Transverse colon (tissue), 4 donors: ENCODE data around the gene ETNK2. TPM values are rescaled to one million over a fixed set of nuclear protein-coding genes. Genes with fewer than 3 reads are reported as not detected.

Experiments used
- DNase-seq: peaks from one replicate; pipeline ENCODE4 v3.0.0-alpha.2; 2019
- H3K27ac ChIP-seq, 4 donors: fragments of 200-600 bp; sonication (generic); 2 replicates each; pipeline ENCODE4 v1.5.1; 2016 to 2018; ENCODE audit warnings: inconsistent platforms in 4 of 4
- H3K27me3 ChIP-seq: fragments of 200-600 bp; sonication (generic); 2 replicates; pipeline ENCODE4 v1.5.1; 2017; ENCODE audit warnings: inconsistent platforms
- H3K36me3 ChIP-seq, 4 donors: fragments of 200-600 bp; sonication (generic); 2 replicates each; pipeline ENCODE4 v1.5.1; 2017 to 2019; ENCODE audit warnings: inconsistent platforms in 4 of 4
- H3K4me1 ChIP-seq, 4 donors: fragments of 200-600 bp; sonication (generic); 2 replicates each; pipeline ENCODE4 v1.5.1; 2017 to 2020; ENCODE audit warnings: inconsistent platforms in 4 of 4
- H3K4me3 ChIP-seq, 4 donors: fragments of 200-600 bp; sonication (generic); 1 replicate in 1 of 4; 2 replicates in 3 of 4; pipeline versions ENCODE4 v1.5.1 to v1.6.1; 2017 to 2019; ENCODE audit warnings: inconsistent platforms in 4 of 4
- H3K9me3 ChIP-seq, 2 donors: fragments of 200-600 bp; sonication (generic); 2 replicates each; pipeline ENCODE4 v1.5.1; 2017 to 2019; ENCODE audit warnings: inconsistent platforms in 2 of 2
- CTCF ChIP-seq, 5 experiments: fragments of 200-600 bp in 3 of 5; fragments of 450-650 bp in 2 of 5; sonication (generic) in 3 of 5; IDR thresholded peaks; 1 replicate in 2 of 5; 2 replicates in 3 of 5; pipeline ENCODE4 v1.5.1; 2016 to 2017; ENCODE audit warnings: antibody characterized with exemption in 5 of 5, inconsistent platforms in 3 of 5, mild to moderate bottlenecking in 2 of 5, moderate library complexity in 1 of 5
- EP300 ChIP-seq: sonication (generic); formaldehyde crosslinking; IDR thresholded peaks from one replicate; pipeline ENCODE4 v1.6.1; 2017; ENCODE audit warnings: antibody characterized with exemption, low read depth
- POLR2A ChIP-seq: fragments of 450-650 bp; IDR thresholded peaks from one replicate; pipeline ENCODE4 v1.6.1; 2016; ENCODE audit warnings: antibody characterized with exemption, mild to moderate bottlenecking, moderate library complexity
- POLR2AphosphoS5 ChIP-seq, 3 donors: sonication (generic); formaldehyde crosslinking; IDR thresholded peaks; one replicate each; pipeline ENCODE4 v1.6.1; 2016; ENCODE audit warnings: antibody characterized with exemption in 3 of 3
- WGBS, 2 donors: methylation state at CpG; one replicate each; pipeline ENCODE4 v1.1.5; 2018; ENCODE audit warnings: low coverage in 1 of 2; 5-methylcytosine and 5-hydroxymethylcytosine counted together
- in situ Hi-C, 4 donors: fragments of 200-750 bp; cut with MboI; loops; one replicate each; pipeline versions ENCODE4 v1.15.0 to v1.15.1; 2017; ENCODE audit warnings: low sequenced_read_pairs in 3 of 4, low pct_ligation_motif_present in 1 of 4, low pct_unique_long_range_greater_than_20kb in 1 of 4
- intact Hi-C: fragments of 100-400 bp; cut with DNase I; formaldehyde crosslinking; loops from one replicate; pipeline ENCODE4 v1.15.1; 2023; ENCODE audit warnings: low total_unique reads
- total RNA-seq, 4 donors: library from RNA; depleted of rRNA; stranded (reverse); fragments of >200 nt; gene quantifications; one replicate each; pipeline ENCODE4 v1.1.0, GENCODE V29; 2016

The ETNK2 gene
- total RNA-seq, 4 donors from 2014 or later, result 1.9 to 3.7 (median 3.3) TPM; not detected in 1

GRCh38 chr1:204128464-204128963 is 23.3 kb downstream of the ETNK2 start:
- peaks cover 0 to 11% (median 0%) of the 10 kb centered on the region in 4 donors for H3K36me3 ChIP-seq
- 33 to 66% methylated on average over 1 to 4 of the region's 4 CpGs for WGBS, 2 donors
- H3K27me3 ChIP-seq, result no peaks in the 10 kb centered on the region
- intact Hi-C loops (no loop called here), in situ Hi-C loops (loop anchor here (5.0 to 10.0 kb wide), 5 partner anchors 54 to 266 kb away; partner anchors contain the start of genes SOX13 (in 2 of the 4) and SNRPE (in 1 of the 4))
- H3K9me3 ChIP-seq, result no peaks in the 10 kb centered on the region
- no peak for TF ChIP-seq POLR2A
- no peak for TF ChIP-seq CTCF (IDR thresholded peaks at IDR 0.05)
- TF ChIP-seq POLR2AphosphoS5 (IDR thresholded peaks at IDR 0.05), result no peak
- no peak for TF ChIP-seq EP300
- peak overlapping the region in 1 of 4 donors; percentile 36 for H3K4me3 ChIP-seq
- DNase-seq, result no peak
- H3K4me1 ChIP-seq, result peaks cover 11 to 32% (median 17%) of the 10 kb centered on the region in 4 donors
- peak overlapping the region in 2 of 4 donors; percentile 57 to 68 for H3K27ac ChIP-seq

GRCh38 chr1:204127597-204128242 is 24.1 kb downstream of the ETNK2 start:
- 13 to 32% methylated on average over 1 to 5 of the region's 5 CpGs for WGBS, 2 donors
- H3K27ac ChIP-seq, result peak overlapping the region in 3 of 4 donors; percentile 38 to 68 (median 39)
- peak; percentile 69 for DNase-seq
- in situ Hi-C loops (loop anchor here (5.0 to 10.0 kb wide), 5 partner anchors 53 to 265 kb away; partner anchors contain the start of genes SOX13 (in 2 of the 4) and SNRPE (in 1 of the 4)), intact Hi-C loops (no loop called here)
- H3K4me1 ChIP-seq, result peaks cover 11 to 32% (median 17%) of the 10 kb centered on the region in 4 donors
- no peaks in the 10 kb centered on the region for H3K9me3 ChIP-seq
- no peak overlapping the region for H3K4me3 ChIP-seq
- TF ChIP-seq POLR2A (no peak), EP300 (no peak), POLR2AphosphoS5 (IDR thresholded peaks at IDR 0.05) (peak in 2 of 3 donors; percentile 57 to 69), CTCF (IDR thresholded peaks at IDR 0.05) (peak; percentile 94 to 98 (median 95))
- H3K27me3 ChIP-seq, result no peaks in the 10 kb centered on the region
- peaks cover 0 to 19% (median 0%) of the 10 kb centered on the region in 4 donors for H3K36me3 ChIP-seq

- Histone ChIP-seq H3K4me1 (peaks cover 11 to 32% (median 17%) of the 10 kb centered on the region in 4 donors), H3K4me3 (no peak overlapping the region), H3K27ac (peak overlapping the region; percentile 15 to 68 (median 32)), H3K36me3 (peaks cover 0 to 24% (median 0%) of the 10 kb centered on the region in 4 donors), H3K27me3 (no peaks in the 10 kb centered on the region), H3K9me3 (no peaks in the 10 kb centered on the region)
- TF ChIP-seq CTCF (IDR thresholded peaks at IDR 0.05) (no peak), POLR2AphosphoS5 (IDR thresholded peaks at IDR 0.05) (no peak), POLR2A (no peak), EP300 (no peak)
- DNase-seq, result no peak
- WGBS, 2 donors, result 30% methylated on average over 7 of the region's 7 CpGs; no CpG with 5 or more reads in 1 of the 2 donors
- intact Hi-C loops (no loop called here), in situ Hi-C loops (loop anchor here (5.0 to 10.0 kb wide), 5 partner anchors 52 to 265 kb away; partner anchors contain the start of genes SOX13 (in 2 of the 4) and SNRPE (in 1 of the 4))
Observed at GRCh38 chr1:204126956-204127355, 24.9 kb downstream of the ETNK2 start.

- intact Hi-C loops (no loop called here), in situ Hi-C loops (loop anchor here (5.0 to 10.0 kb wide), 5 partner anchors 52 to 264 kb away; partner anchors contain the start of genes SOX13 (in 2 of the 4) and SNRPE (in 1 of the 4))
- 65 to 70% methylated on average over 5 to 8 of the region's 8 CpGs for WGBS, 2 donors
- no peak for TF ChIP-seq POLR2AphosphoS5 (IDR thresholded peaks at IDR 0.05)
- DNase-seq, result no peak
- Histone ChIP-seq H3K4me1 (peaks cover 11 to 32% (median 17%) of the 10 kb centered on the region in 4 donors), H3K27ac (peak overlapping the region; percentile 15 to 68 (median 32)), H3K4me3 (no peak overlapping the region), H3K36me3 (peaks cover 0 to 29% (median 0%) of the 10 kb centered on the region in 4 donors), H3K9me3 (no peaks in the 10 kb centered on the region), H3K27me3 (no peaks in the 10 kb centered on the region)
Observed at GRCh38 chr1:204126386-204126785, 25.5 kb downstream of the ETNK2 start.
